Tibial artery (tissue), 4 donors: ENCODE measurements around the gene GJC1.

Experiments used
- DNase-seq, 2 donors: peaks; one replicate each; pipeline ENCODE4 v3.0.0-alpha.2; 2019
- H3K27ac ChIP-seq, 2 donors: fragments of 200-600 bp; sonication (generic) in 1 of 2; 1 replicate in 1 of 2; 2 replicates in 1 of 2; pipeline ENCODE4 v1.5.1; 2018 to 2019; ENCODE audit warnings: mild to moderate bottlenecking in 1 of 2
- H3K27me3 ChIP-seq, 2 donors: fragments of 200-600 bp; sonication (generic) in 1 of 2; one replicate each; pipeline versions ENCODE4 v1.5.1 to v1.6.0; 2016 to 2019
- H3K36me3 ChIP-seq, 3 donors: fragments of 200-600 bp; sonication (generic) in 2 of 3; one replicate each; pipeline ENCODE4 v1.5.1; 2016 to 2019; ENCODE audit warnings: mild to moderate bottlenecking in 2 of 3
- H3K4me1 ChIP-seq, 4 donors: fragments of 200-600 bp; sonication (generic) in 2 of 4; 1 replicate in 3 of 4; 2 replicates in 1 of 4; pipeline ENCODE4 v1.5.1; 2016 to 2019
- H3K4me3 ChIP-seq, 2 donors: fragments of 200-600 bp; sonication (generic) in 1 of 2; 1 replicate in 1 of 2; 2 replicates in 1 of 2; pipeline ENCODE4 v1.5.1; 2018 to 2019; ENCODE audit warnings: mild to moderate bottlenecking in 2 of 2
- H3K9me3 ChIP-seq, 3 donors: fragments of 200-600 bp; sonication (generic) in 1 of 3; one replicate each; pipeline ENCODE4 v1.5.1; 2016 to 2019
- intact Hi-C: fragments of 100-400 bp; cut with DNase I; formaldehyde crosslinking; loops from one replicate; pipeline ENCODE4 v1.15.0; 2023; ENCODE audit warnings: low total_unique reads
- TF ChIP-seq, protein P1 (sequence below), 2 experiments: fragments of 200-600 bp in 1 of 2; fragments of 450-650 bp in 1 of 2; IDR thresholded peaks; one replicate each; pipeline ENCODE4 v1.5.1; 2017 to 2019; ENCODE audit warnings: antibody characterized with exemption in 2 of 2, mild to moderate bottlenecking in 1 of 2, moderate library complexity in 1 of 2

The GJC1 gene

DNA sequence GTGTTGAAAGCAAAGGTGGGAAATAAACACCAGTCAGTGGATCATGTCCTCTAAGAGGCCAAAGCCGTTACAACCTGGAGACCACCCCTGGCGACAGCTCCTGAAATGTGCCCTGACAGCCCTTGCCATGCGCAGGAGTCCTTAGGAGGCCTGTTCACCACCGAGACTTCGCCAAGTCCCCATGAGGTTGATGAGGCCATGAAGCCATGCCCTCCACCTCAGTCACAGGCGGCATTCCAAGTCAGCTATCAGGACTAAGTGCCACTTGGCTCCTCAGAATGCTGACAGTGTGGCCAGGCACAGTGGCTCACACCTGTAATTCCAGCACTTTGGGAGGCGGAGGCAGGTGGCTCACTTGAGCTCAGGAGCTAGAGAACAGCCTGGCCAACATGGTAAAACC lies 44.2 kb downstream of the GJC1 start:
- no peaks in the 10 kb centered on the region for H3K27me3 ChIP-seq
- intact Hi-C loops, result no loop called here
- peak overlapping the region; percentile 43 to 49 for H3K27ac ChIP-seq
- DNase-seq, result no peak
- no peaks in the 10 kb centered on the region for H3K36me3 ChIP-seq
- TF ChIP-seq, protein P1, sequence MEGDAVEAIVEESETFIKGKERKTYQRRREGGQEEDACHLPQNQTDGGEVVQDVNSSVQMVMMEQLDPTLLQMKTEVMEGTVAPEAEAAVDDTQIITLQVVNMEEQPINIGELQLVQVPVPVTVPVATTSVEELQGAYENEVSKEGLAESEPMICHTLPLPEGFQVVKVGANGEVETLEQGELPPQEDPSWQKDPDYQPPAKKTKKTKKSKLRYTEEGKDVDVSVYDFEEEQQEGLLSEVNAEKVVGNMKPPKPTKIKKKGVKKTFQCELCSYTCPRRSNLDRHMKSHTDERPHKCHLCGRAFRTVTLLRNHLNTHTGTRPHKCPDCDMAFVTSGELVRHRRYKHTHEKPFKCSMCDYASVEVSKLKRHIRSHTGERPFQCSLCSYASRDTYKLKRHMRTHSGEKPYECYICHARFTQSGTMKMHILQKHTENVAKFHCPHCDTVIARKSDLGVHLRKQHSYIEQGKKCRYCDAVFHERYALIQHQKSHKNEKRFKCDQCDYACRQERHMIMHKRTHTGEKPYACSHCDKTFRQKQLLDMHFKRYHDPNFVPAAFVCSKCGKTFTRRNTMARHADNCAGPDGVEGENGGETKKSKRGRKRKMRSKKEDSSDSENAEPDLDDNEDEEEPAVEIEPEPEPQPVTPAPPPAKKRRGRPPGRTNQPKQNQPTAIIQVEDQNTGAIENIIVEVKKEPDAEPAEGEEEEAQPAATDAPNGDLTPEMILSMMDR (IDR thresholded peaks at IDR 0.05), result no peak
- peaks cover 0 to 45% (median 21%) of the 10 kb centered on the region in 4 donors for H3K4me1 ChIP-seq
- no peaks in the 10 kb centered on the region for H3K9me3 ChIP-seq
- H3K4me3 ChIP-seq, result no peak overlapping the region

DNA sequence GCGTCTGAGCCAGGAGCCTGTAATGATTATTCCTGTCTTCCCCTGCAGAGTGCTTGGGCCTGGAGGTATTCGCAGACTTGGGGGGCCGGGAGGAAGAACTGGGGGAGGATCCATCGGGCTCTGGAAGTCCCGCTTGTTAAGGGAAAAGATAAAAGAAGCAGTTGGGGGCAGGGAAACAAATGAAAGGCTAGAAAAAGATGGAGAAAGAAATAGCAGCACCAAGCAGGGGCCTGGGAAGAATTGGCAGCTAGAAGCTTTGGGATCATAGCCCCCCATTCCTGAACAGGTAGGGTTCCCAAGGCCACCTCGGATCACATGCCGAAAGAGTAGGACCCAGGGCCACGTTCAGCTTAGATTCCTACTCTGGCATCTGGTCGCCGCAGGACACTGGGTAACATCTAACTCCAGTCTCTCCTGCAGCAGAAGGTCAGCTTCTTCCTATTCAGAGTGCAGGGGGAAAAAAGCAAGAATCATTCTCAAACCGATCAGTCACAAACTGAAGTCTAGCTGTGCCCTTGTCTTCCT lies 47.7 kb downstream of the GJC1 start:
- Histone ChIP-seq H3K4me1 (peaks cover 0 to 47% (median 29%) of the 10 kb centered on the region in 4 donors), H3K27ac (peak overlapping the region; percentile 68 to 74), H3K27me3 (no peaks in the 10 kb centered on the region), H3K4me3 (no peak overlapping the region), H3K36me3 (no peaks in the 10 kb centered on the region), H3K9me3 (no peaks in the 10 kb centered on the region)
- peak in 1 of 2 donors; percentile 31 for DNase-seq
- TF ChIP-seq, protein P1 (IDR thresholded peaks at IDR 0.05), result no peak
- intact Hi-C loops, result no loop called here

DNA sequence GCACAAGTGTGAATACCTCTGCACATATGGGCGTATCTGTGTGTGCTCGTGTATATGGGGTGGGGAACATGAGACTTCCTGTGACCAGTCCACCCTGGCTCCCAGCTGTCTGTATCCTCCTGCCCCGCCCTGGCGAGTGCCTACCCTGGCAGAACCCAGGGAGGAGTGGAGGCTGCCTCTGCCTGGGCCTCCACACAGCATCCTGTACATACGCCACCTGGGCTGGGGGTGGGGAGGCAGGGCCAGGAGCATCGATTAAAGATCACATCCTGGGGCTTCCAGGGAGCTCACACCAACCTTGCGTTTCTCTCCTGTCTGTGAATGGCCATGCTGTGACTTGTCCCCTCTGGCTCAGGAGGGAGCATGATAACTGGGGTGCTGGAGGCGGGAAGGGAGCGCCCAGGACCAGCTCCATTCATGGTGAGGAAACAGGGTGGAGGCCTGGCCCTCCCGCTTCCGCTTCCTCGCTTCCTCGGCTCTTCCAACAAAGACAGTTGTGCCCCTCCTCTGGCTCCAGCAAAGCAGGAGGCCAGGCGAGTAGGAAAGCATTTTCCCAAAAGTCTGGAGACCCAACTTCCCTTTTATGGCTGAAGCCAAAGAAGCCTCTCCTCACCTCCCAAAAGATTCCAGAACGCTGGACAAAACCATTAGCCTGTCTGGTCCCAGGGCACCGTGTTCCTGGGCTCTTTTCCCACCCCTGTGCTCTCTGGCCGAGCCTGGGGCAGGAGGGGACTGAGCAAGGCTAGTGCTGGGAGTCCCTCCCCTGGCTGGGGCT lies 48.3 kb downstream of the GJC1 start:
- intact Hi-C loops, result no loop called here
- Histone ChIP-seq H3K27ac (peak overlapping the region; percentile 68 to 74), H3K9me3 (no peaks in the 10 kb centered on the region), H3K4me3 (no peak overlapping the region), H3K4me1 (peaks cover 0 to 40% (median 24%) of the 10 kb centered on the region in 4 donors), H3K27me3 (peaks cover 0 to 4% of the 10 kb centered on the region in 2 donors), H3K36me3 (no peaks in the 10 kb centered on the region)
- DNase-seq, result no peak
- TF ChIP-seq, protein P1 (IDR thresholded peaks at IDR 0.05), result no peak

DNA sequence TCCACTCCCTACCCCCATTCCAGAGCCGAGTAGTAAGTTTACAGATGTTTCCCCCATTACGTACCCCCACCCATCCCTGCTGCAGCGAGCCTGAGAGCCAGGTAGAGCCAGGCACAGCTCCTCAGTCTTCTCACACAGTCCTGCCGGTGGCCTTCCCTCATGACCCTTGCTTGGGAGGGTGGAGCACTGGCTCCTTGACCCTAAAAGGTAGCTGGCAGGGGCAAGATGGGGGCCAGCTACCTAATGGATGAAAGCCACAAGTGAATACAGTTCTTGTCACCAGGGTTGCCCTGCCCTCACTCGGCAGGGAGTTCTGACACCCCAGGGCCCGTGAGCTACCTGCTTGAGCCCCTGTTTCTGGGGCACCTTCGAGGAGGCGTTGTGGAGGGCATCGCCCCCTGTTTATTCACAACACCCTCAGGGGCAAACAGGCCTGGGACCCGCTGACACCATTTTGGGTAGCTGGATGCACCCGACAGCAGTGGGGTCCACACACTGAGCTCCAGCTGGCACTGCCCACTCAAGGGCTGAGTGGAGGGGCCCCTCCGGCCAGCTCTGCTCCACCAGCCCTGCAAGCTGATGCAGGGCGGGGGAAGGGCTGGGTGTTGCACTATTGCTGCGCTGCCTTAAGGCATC lies 49.1 kb downstream of the GJC1 start:
- intact Hi-C loops, result no loop called here
- TF ChIP-seq, protein P1 (IDR thresholded peaks at IDR 0.05), result no peak
- no peak overlapping the region for H3K27ac ChIP-seq

DNA sequence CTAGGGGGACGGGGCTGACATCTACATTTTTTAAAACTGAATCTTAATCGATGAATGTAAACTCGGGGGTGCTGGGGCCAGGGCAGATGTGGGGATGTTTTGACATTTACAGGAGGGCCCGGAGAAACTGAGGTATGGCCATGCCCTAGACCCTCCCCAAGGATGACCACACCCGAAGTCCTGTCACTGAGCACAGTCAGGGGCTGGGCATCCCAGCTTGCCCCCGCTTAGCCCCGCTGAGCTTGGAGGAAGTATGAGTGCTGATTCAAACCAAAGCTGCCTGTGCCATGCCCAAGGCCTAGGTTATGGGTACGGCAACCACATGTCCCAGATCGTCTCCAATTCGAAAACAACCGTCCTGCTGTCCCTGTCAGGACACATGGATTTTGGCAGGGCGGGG lies 49.9 kb downstream of the GJC1 start:
- peaks cover 0 to 4% of the 10 kb centered on the region in 2 donors for H3K27me3 ChIP-seq

More for the DNA sequence above, 49.1 kb downstream of the GJC1 start:
- Histone ChIP-seq H3K27me3 (peaks cover 0 to 4% of the 10 kb centered on the region in 2 donors), H3K36me3 (no peaks in the 10 kb centered on the region), H3K4me1 (peaks cover 0 to 40% (median 26%) of the 10 kb centered on the region in 4 donors), H3K9me3 (no peaks in the 10 kb centered on the region), H3K4me3 (no peak overlapping the region)
- no peak for DNase-seq

More for the DNA sequence above, 49.9 kb downstream of the GJC1 start:
- intact Hi-C loops, result no loop called here
- H3K27ac ChIP-seq, result no peak overlapping the region
- H3K4me1 ChIP-seq, result peaks cover 0 to 43% (median 32%) of the 10 kb centered on the region in 4 donors
- DNase-seq, result no peak
- H3K9me3 ChIP-seq, result no peaks in the 10 kb centered on the region
- H3K36me3 ChIP-seq, result no peaks in the 10 kb centered on the region
- H3K4me3 ChIP-seq, result no peak overlapping the region
- TF ChIP-seq, protein P1 (IDR thresholded peaks at IDR 0.05), result no peak
